Kidney (tissue), 14 donors: Measurements from ENCODE around the gene CHAF1A. TPM values are rescaled to one million over a fixed set of nuclear protein-coding genes. Genes with fewer than 3 reads are reported as not detected.
A peak's percentile ranks its signal among the peaks of the same experiment; 100 is the strongest.

Experiments
- DNase-seq, 5 donors: peaks; one replicate each; pipeline ENCODE4 v3.0.0-alpha.2; 2013 to 2020
- FAIRE-seq: peaks from 2 replicates; lab custom pipeline; 2012; peaks lifted over from hg19 to GRCh38; lab: Jason Lieb, UNC
- H3K27ac ChIP-seq, 2 donors: one replicate each; pipeline ENCODE4 v1.7.0; 2013; ENCODE audit warnings: low read depth in 2 of 2, low read length in 2 of 2, inconsistent platforms in 1 of 2
- H3K27me3 ChIP-seq: one replicate; pipeline ENCODE4 v1.7.1; 2013; ENCODE audit warnings: low read length, inconsistent platforms; ENCODE audit not compliant: control insufficient read depth, insufficient read depth
- H3K36me3 ChIP-seq, 3 donors: one replicate each; pipeline versions ENCODE4 v1.7.0 to v1.7.1; 2013; ENCODE audit warnings: low read length in 3 of 3, control low read depth in 1 of 3, inconsistent platforms in 1 of 3; ENCODE audit not compliant: insufficient read depth in 3 of 3, control insufficient read depth in 2 of 3
- H3K4me1 ChIP-seq, 3 donors: one replicate each; pipeline versions ENCODE4 v1.7.0 to v1.7.1; 2013; ENCODE audit warnings: low read length in 3 of 3, inconsistent platforms in 1 of 3, low read depth in 1 of 3; ENCODE audit not compliant: control insufficient read depth in 2 of 3, insufficient read depth in 2 of 3
- H3K4me3 ChIP-seq, 3 donors: one replicate each; pipeline versions ENCODE4 v1.7.0 to v1.8.1; 2013; ENCODE audit warnings: low read length in 3 of 3, control low read depth in 1 of 3, inconsistent platforms in 1 of 3
- H3K9ac ChIP-seq, 3 donors: one replicate each; pipeline versions ENCODE4 v1.7.0 to v1.7.1; 2013; ENCODE audit warnings: low read length in 3 of 3, control low read depth in 1 of 3, inconsistent platforms in 1 of 3
- H3K9me3 ChIP-seq, 3 donors: one replicate each; pipeline versions ENCODE4 v1.7.0 to v1.7.1; 2013; ENCODE audit warnings: low read length in 3 of 3, control low read depth in 1 of 3, inconsistent platforms in 1 of 3; ENCODE audit not compliant: control insufficient read depth in 2 of 3, insufficient read depth in 1 of 3
- intact Hi-C: fragments of 100-400 bp; cut with DNase I; formaldehyde crosslinking; loops from one replicate; pipeline ENCODE4 v1.11.1; 2022
- polyA plus RNA-seq: library from polyadenylated mRNA; stranded (reverse); fragments of 350-450 nt; fragmentation: Illumina TruSeq; extraction: RNeasy Lipid Tissue Mini Kit (QIAGEN cat#74804); gene quantifications from one replicate; pipeline ENCODE4 v1.2.3, GENCODE V29; 2014; ENCODE audit warnings: low read depth, low replicate concordance; ENCODE audit not compliant: insufficient read depth
- total RNA-seq: library from RNA; stranded (reverse); fragmentation: NEBNext Ultra II Directional; extraction: Animal tissue kit (Norgen Biotek cat#: 25700); gene quantifications from one replicate; pipeline ENCODE4 v1.2.1, GENCODE V29; 2021
- TF ChIP-seq, protein P1 (sequence below): IDR thresholded peaks from 3 replicates; pipeline ENCODE4 v1.5.1; 2012; ENCODE audit warnings: mild to moderate bottlenecking, moderate library complexity, borderline replicate concordance; ENCODE audit not compliant: insufficient read depth; ENCODE audit errors: extremely low read depth
- donor health status: control.
- donor health status: control.
- donor health status: control.
- donor health status: control.
- donor health status: control.
- donor health status: DM: yes; HTN: yes; CAD: no.
- donor health status: Normal renal cell carcinoma (clear cell type).

Gene CHAF1A
- total and polyA plus RNA-seq, 2 donors from 2014 or later: 2.7 to 10.0 TPM

DNA sequence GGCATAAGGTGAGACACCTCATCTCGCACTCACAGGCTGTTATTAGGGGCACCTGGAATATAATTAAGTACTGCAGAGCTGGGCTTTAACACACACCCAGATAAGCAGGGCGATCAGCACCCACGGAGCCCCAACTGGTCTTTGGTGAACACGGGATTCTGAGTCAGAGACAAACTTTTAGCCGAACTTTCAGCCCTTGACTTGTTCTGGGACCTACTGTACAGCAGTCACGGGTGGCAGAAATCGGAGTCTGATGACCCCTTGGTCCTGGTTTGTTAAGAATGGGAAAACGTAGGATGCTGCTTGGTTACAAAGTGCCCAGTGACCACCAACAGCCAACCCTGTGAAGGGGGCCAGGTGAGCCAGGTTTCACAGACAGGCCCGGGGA is 11.1 kb upstream of the CHAF1A start:
- peak overlapping the region in 1 of 3 donors; percentile 67 for H3K9ac ChIP-seq
- no peak for DNase-seq
- intact Hi-C loops: no loop called here
- no peaks in the 10 kb centered on the region for H3K27me3 ChIP-seq
- H3K4me1 ChIP-seq: peaks cover 4 to 43% (median 42%) of the 10 kb centered on the region in 3 donors
- FAIRE-seq: no peak
- H3K36me3 ChIP-seq: peaks cover 2 to 14% (median 3%) of the 10 kb centered on the region in 3 donors
- no peaks in the 10 kb centered on the region for H3K9me3 ChIP-seq
- no peak overlapping the region for H3K4me3 ChIP-seq
- peak overlapping the region; percentile 84 to 90 for H3K27ac ChIP-seq
- TF ChIP-seq, protein P1, sequence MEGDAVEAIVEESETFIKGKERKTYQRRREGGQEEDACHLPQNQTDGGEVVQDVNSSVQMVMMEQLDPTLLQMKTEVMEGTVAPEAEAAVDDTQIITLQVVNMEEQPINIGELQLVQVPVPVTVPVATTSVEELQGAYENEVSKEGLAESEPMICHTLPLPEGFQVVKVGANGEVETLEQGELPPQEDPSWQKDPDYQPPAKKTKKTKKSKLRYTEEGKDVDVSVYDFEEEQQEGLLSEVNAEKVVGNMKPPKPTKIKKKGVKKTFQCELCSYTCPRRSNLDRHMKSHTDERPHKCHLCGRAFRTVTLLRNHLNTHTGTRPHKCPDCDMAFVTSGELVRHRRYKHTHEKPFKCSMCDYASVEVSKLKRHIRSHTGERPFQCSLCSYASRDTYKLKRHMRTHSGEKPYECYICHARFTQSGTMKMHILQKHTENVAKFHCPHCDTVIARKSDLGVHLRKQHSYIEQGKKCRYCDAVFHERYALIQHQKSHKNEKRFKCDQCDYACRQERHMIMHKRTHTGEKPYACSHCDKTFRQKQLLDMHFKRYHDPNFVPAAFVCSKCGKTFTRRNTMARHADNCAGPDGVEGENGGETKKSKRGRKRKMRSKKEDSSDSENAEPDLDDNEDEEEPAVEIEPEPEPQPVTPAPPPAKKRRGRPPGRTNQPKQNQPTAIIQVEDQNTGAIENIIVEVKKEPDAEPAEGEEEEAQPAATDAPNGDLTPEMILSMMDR: no peak

DNA sequence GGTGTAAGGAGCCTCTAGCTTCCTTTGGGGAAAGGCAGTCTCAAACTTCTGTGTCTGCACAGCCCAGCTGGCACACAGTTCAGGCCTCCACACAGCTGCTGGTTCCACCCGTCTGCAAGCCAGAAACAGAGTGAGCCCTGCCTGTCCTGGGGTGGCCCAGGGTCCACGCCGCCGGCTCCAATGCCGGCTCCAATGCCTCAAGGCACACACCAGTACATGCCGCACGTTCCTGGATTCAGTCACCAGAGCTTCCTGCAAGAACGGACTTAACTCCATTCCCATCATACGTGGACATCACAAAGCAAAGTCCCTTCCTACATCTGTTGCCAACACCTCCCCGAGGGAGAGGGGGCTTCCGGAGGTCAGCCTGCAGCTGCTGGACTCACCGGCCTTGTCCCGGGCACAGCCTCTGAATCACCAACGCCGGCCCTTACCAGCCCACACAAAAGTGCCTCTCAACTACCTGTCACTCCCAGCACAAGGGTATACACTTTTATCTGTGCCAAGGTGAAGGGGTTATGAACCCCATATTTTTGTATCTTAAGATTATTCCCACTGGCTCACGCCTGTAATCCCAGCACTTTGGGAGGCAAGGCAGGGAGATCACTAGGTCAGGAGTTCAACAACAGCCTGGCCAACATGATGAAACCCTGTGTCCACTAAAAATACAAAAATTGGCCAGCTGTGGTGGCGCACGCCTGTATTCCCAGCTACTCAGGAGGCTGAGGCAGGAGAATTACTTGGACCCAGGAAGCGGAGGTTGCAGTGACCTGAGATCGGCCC is 10.5 kb upstream of the CHAF1A start:
- Histone ChIP-seq H3K27ac (peak overlapping the region; percentile 84 to 90), H3K9ac (peak overlapping the region in 1 of 3 donors; percentile 67), H3K4me3 (peak overlapping the region in 1 of 3 donors; percentile 8), H3K27me3 (no peaks in the 10 kb centered on the region), H3K9me3 (no peaks in the 10 kb centered on the region), H3K36me3 (peaks cover 2 to 17% (median 3%) of the 10 kb centered on the region in 3 donors), H3K4me1 (peaks cover 4 to 45% (median 41%) of the 10 kb centered on the region in 3 donors)
- TF ChIP-seq, protein P1: no peak
- peak in 4 of 5 donors; percentile 41 to 85 (median 58) for DNase-seq
- FAIRE-seq: no peak
- intact Hi-C loops: no loop called here

DNA sequence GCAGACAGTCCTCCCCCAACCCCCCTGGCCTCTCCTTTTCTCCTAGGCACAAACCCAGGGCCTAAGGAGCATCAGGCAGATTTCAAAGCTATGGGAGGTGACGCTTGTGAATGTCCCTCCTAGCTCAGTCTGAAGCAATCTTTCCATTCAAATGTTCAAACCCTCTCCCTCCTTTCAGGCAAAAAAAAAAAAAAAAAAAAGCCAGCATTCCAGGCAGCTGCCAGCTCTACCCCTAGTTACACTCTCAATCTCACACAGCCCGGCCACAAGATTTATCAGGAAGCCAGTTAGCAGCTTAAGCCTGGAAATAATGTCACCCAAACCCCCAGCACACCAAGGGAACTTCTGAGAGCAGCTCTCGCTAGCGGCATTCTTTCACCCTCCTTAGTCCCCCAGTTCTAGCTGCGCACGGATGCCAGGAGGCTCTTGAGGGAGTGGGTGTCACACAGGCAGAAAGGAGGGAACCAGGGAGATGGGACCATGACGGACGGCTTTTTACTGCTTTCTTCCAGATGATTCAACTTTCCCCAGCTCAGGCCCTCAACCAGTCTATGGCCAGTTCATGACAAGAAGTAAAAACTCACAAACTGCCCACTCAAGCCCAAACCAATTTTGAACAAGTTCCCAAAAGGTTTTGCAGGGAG is 8.4 kb upstream of the CHAF1A start:
- H3K36me3 ChIP-seq: peaks cover 2 to 18% (median 3%) of the 10 kb centered on the region in 3 donors
- H3K27ac ChIP-seq: no peak overlapping the region
- FAIRE-seq (no peak), DNase-seq (peak in 1 of 5 donors; percentile 25)
- TF ChIP-seq, protein P1: no peak
- H3K4me3 ChIP-seq: no peak overlapping the region
- H3K9ac ChIP-seq: peak overlapping the region in 1 of 3 donors; percentile 46
- intact Hi-C loops: no loop called here
- H3K4me1 ChIP-seq: peaks cover 4 to 53% (median 37%) of the 10 kb centered on the region in 3 donors
- no peaks in the 10 kb centered on the region for H3K9me3 ChIP-seq
- H3K27me3 ChIP-seq: no peaks in the 10 kb centered on the region
